Epidermal melanocyte (primary cell): ENCODE results near the gene LGR6.

ENCODE experiments used
- DNase-seq: peaks from one replicate; pipeline ENCODE4 v3.0.0; 2011; ENCODE audit warnings: low spot score; ENCODE audit not compliant: insufficient read length

LGR6 gene

GRCh38 chr1:202285908-202286307 is 92.3 kb downstream of the LGR6 start:
- no peak for DNase-seq

GRCh38 chr1:202286622-202287097 is 93.1 kb downstream of the LGR6 start:
- DNase-seq = peak; percentile 41

- DNase-seq = no peak
Measured at GRCh38 chr1:202287196-202287595, 93.6 kb downstream of the LGR6 start.

- no peak for DNase-seq
Measured at GRCh38 chr1:202288177-202288576, 94.6 kb downstream of the LGR6 start.

- DNase-seq = no peak
Measured at GRCh38 chr1:202289009-202289408, 95.4 kb downstream of the LGR6 start.

- no peak for DNase-seq
Measured at GRCh38 chr1:202291001-202291400, 97.4 kb downstream of the LGR6 start.

- no peak for DNase-seq
Measured at GRCh38 chr1:202291961-202292712, 98.5 kb downstream of the LGR6 start.

GRCh38 chr1:202292773-202293172 is 99.2 kb downstream of the LGR6 start:
- no peak for DNase-seq

GRCh38 chr1:202293569-202293968 is 100.0 kb downstream of the LGR6 start:
- no peak for DNase-seq

- no peak for DNase-seq
Measured at GRCh38 chr1:202302166-202302565, 108.6 kb downstream of the LGR6 start.

- DNase-seq = no peak
Measured at GRCh38 chr1:202304375-202304774, 110.8 kb downstream of the LGR6 start.

GRCh38 chr1:202305168-202305567 is 111.6 kb downstream of the LGR6 start:
- no peak for DNase-seq

GRCh38 chr1:202306535-202307345 is 113.1 kb downstream of the LGR6 start:
- DNase-seq = no peak

GRCh38 chr1:202310071-202310725 is 116.6 kb downstream of the LGR6 start:
- DNase-seq = no peak

GRCh38 chr1:202310746-202311145 is 117.1 kb downstream of the LGR6 start:
- no peak for DNase-seq

GRCh38 chr1:202311875-202312635 is 118.5 kb downstream of the LGR6 start:
- no peak for DNase-seq

- peak; percentile 90 for DNase-seq
Measured at GRCh38 chr1:202315576-202316168, 122.1 kb downstream of the LGR6 start.

GRCh38 chr1:202316186-202316585 is 122.6 kb downstream of the LGR6 start:
- no peak for DNase-seq

- DNase-seq = no peak
Measured at GRCh38 chr1:202317941-202318925, 124.6 kb downstream of the LGR6 start.
